ENCODE data around the gene APH1A. TPM values are rescaled to one million over a fixed set of nuclear protein-coding genes. Genes with fewer than 3 reads are reported as not detected.

The APH1A gene
- total and polyA plus RNA-seq, 2 of the 13 experiments (the other 11 are each of a cell fraction or from before 2014, with no cell fraction given): 114 to 130 TPM

Small RNA genes lying within 50 kb of the gene (small RNA-seq; reads per million reads assigned to genes)
- gene RNU2-17P (ENCODE audit: insufficient read depth in 2 of 3, insufficient read length in 3 of 3, low read depth in 2 of 3, low replicate concordance in 1 of 3): 0.65 to 111 (median 3.3) reads per million in 3 experiments

Other genes starting within 250 kb of the APH1A start
- 25.2 and 26.5 TPM in 2 replicates for gene VPS45, start 201.2 kb downstream of the APH1A start, total RNA-seq (2016; rRNA removed; fragmentation: Illumina TruSeq; extraction: Trizol)
- gene VPS45, start 201.2 kb downstream of the APH1A start, polyA plus RNA-seq (2011; rRNA removed): 13.7 and 15.2 TPM in 2 replicates
- 9.0 and 10.1 TPM in 2 replicates for gene PLEKHO1, start 119.1 kb downstream of the APH1A start, total RNA-seq (2016; rRNA removed; fragmentation: Illumina TruSeq; extraction: Trizol)
- gene PLEKHO1, start 119.1 kb downstream of the APH1A start, polyA plus RNA-seq (2011; rRNA removed): 9.8 and 14.0 TPM in 2 replicates
- gene ANP32E, start 32.9 kb downstream of the APH1A start, total RNA-seq (2016; rRNA removed; fragmentation: Illumina TruSeq; extraction: Trizol): 53.0 and 88.5 TPM in 2 replicates
- 6.9 and 10.3 TPM in 2 replicates for gene ANP32E, start 32.9 kb downstream of the APH1A start, polyA plus RNA-seq (2011; rRNA removed)
- gene CA14, start 11.2 kb downstream of the APH1A start, total RNA-seq (2016; rRNA removed; fragmentation: Illumina TruSeq; extraction: Trizol): 0.94 and 2.4 TPM in 2 replicates
- gene CA14, start 11.2 kb downstream of the APH1A start, polyA plus RNA-seq (2011; rRNA removed): 7.7 and 8.5 TPM in 2 replicates
- gene C1orf54, start 3.8 kb upstream of the APH1A start, total RNA-seq (2016; rRNA removed; fragmentation: Illumina TruSeq; extraction: Trizol): 0.28 and 0.35 TPM in 2 replicates
- gene C1orf54, start 3.8 kb upstream of the APH1A start, polyA plus RNA-seq (2011; rRNA removed): 0.27 and 0.44 TPM in 2 replicates
- not detected in 2 replicates for gene CIART, start 13.5 kb upstream of the APH1A start, total RNA-seq (2016; rRNA removed; fragmentation: Illumina TruSeq; extraction: Trizol)
- 0.48 and 0.58 TPM in 2 replicates for gene CIART, start 13.5 kb upstream of the APH1A start, polyA plus RNA-seq (2011; rRNA removed)
- 64.2 and 77.5 TPM in 2 replicates for gene MRPS21, start 24.8 kb upstream of the APH1A start, total RNA-seq (2016; rRNA removed; fragmentation: Illumina TruSeq; extraction: Trizol)
- 51.6 and 59.4 TPM in 2 replicates for gene MRPS21, start 24.8 kb upstream of the APH1A start, polyA plus RNA-seq (2011; rRNA removed)
- gene PRPF3, start 52.5 kb upstream of the APH1A start, total RNA-seq (2016; rRNA removed; fragmentation: Illumina TruSeq; extraction: Trizol): 34.2 and 45.9 TPM in 2 replicates
- gene PRPF3, start 52.5 kb upstream of the APH1A start, polyA plus RNA-seq (2011; rRNA removed): 20.1 and 23.0 TPM in 2 replicates
- gene RPRD2, start 95.1 kb upstream of the APH1A start, total RNA-seq (2016; rRNA removed; fragmentation: Illumina TruSeq; extraction: Trizol): 8.0 and 12.2 TPM in 2 replicates
- gene RPRD2, start 95.1 kb upstream of the APH1A start, polyA plus RNA-seq (2011; rRNA removed): 8.8 and 8.9 TPM in 2 replicates
- 18.9 and 22.8 TPM in 2 replicates for gene TARS2, start 218.4 kb upstream of the APH1A start, total RNA-seq (2016; rRNA removed; fragmentation: Illumina TruSeq; extraction: Trizol)
- gene TARS2, start 218.4 kb upstream of the APH1A start, polyA plus RNA-seq (2011; rRNA removed): 21.3 and 23.6 TPM in 2 replicates
- 0.13 and 0.42 TPM in 2 replicates for gene ECM1, start 239.1 kb upstream of the APH1A start, total RNA-seq (2016; rRNA removed; fragmentation: Illumina TruSeq; extraction: Trizol)
- gene ECM1, start 239.1 kb upstream of the APH1A start, polyA plus RNA-seq (2011; rRNA removed): 1.0 and 1.4 TPM in 2 replicates
- 0.71 TPM in 1 of 2 replicates, not detected in the other for gene FALEC, start 246.7 kb upstream of the APH1A start, total RNA-seq (2016; rRNA removed; fragmentation: Illumina TruSeq; extraction: Trizol)
- 0.20 and 0.33 TPM in 2 replicates for gene FALEC, start 246.7 kb upstream of the APH1A start, polyA plus RNA-seq (2011; rRNA removed)

All from HepG2 (cell line).